ENCODE data around the gene PIP5KL1. TPM values are rescaled to one million over a fixed set of nuclear protein-coding genes. Genes with fewer than 3 reads are reported as not detected.
A peak's percentile ranks its signal among the peaks of the same experiment; 100 is the strongest.

PIP5KL1 gene
- total RNA-seq, 2 experiments from 2014 or later = 0.95 to 4.4 TPM

DNA sequence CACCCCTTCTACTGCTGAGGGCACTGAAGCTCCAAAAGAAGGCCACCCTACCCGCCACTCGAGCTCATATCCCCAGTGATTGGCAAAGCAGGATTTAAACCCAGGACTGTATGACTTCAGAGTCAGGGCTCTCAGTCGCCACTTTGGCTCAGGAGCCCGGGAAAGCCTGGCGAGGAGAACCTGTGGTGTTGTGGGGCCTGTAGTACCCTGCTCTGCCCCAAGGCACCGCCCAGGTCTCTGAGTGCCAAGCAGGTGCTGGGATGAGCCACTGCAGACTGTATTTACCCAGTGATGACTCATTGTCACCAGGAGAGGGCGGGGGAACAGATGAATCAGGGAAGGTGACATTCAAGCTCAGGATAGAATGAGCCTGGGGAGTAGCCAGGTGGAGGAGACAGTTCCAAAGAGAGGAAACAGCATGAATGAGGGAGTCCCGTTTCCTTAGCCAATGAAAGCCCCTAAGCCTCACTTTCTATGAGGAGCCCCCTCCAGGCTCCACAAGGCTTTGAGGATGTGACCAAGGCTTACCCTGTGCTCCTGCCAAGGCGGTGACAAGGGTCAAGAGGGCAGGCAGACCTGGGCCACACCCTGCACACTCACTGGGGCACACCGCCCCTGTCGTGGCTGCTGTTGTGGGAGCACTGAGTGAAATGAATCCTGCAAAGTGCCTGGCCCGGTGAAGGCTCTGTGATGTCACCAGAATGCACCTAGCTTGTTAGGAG is 24.9 kb upstream of the PIP5KL1 start:
- H3K79me2 ChIP-seq (ENCODE audit: insufficient read depth, low read depth, low read length) = peaks cover 76% of the 10 kb centered on the region
- H3K9me3 ChIP-seq (ENCODE audit: low read length) = no peaks in the 10 kb centered on the region; the same call in 1 of the 2 replicates
- ChIA-PET POLR2A (interaction anchor here (0.6 to 3.5 kb wide), 3 partner anchors 79 to 219 kb away, joined by 3 to 12 read pairs (median 4); no protein-coding TSS in a partner anchor), CTCF (ENCODE audit: unreplicated experiment) (interaction anchor here (0.6 to 3.0 kb wide), 7 partner anchors 11 to 501 kb away, joined by 3 to 15 read pairs (median 5); no protein-coding TSS in a partner anchor)
- peaks cover 20% of the 10 kb centered on the region for H3K4me1 ChIP-seq (ENCODE audit: insufficient read depth, low read length, poor library complexity, severe bottlenecking)
- intact Hi-C loops (cut with micrococcal nuclease; ENCODE audit: unreplicated experiment) = loop anchor here (1.0 kb wide), 2 partner anchors 24 to 80 kb away; no protein-coding TSS in a partner anchor
- H3K9me2 ChIP-seq (ENCODE audit: insufficient read depth, low read length) = no peaks in the 10 kb centered on the region
- 0 out of 2 replicates have a peak, but pooled peaks cover 9% of the 10 kb centered on the region for H4K20me1 ChIP-seq (ENCODE audit: insufficient read depth, low read length)
- no peak overlapping the region for H3K27ac ChIP-seq (ENCODE audit: low read depth, low read length, poor library complexity, severe bottlenecking)
- peak; percentile 81 for DNase-seq (ENCODE audit: low spot score)
- H3K4me2 ChIP-seq (ENCODE audit: low read length) = peak overlapping the region; percentile 13; the same call in 1 of the 2 replicates
- no peak overlapping the region for H3K4me3 ChIP-seq (ENCODE audit: low read depth, low read length, poor library complexity, severe bottlenecking)
- no peak overlapping the region for H2AFZ ChIP-seq (ENCODE audit: low read length)
- peaks cover 54% of the 10 kb centered on the region for H3K36me3 ChIP-seq (ENCODE audit: insufficient read depth, low read length)
- TF ChIP-seq, protein P1, sequence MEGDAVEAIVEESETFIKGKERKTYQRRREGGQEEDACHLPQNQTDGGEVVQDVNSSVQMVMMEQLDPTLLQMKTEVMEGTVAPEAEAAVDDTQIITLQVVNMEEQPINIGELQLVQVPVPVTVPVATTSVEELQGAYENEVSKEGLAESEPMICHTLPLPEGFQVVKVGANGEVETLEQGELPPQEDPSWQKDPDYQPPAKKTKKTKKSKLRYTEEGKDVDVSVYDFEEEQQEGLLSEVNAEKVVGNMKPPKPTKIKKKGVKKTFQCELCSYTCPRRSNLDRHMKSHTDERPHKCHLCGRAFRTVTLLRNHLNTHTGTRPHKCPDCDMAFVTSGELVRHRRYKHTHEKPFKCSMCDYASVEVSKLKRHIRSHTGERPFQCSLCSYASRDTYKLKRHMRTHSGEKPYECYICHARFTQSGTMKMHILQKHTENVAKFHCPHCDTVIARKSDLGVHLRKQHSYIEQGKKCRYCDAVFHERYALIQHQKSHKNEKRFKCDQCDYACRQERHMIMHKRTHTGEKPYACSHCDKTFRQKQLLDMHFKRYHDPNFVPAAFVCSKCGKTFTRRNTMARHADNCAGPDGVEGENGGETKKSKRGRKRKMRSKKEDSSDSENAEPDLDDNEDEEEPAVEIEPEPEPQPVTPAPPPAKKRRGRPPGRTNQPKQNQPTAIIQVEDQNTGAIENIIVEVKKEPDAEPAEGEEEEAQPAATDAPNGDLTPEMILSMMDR (conservative IDR thresholded peaks at IDR 0.05; ENCODE audit: low read length) = peak; percentile 80
- TF ChIP-seq EZH2phosphoT487 (IDR thresholded peaks at IDR 0.05; ENCODE audit: borderline replicate concordance, low read depth, low read length) = no peak
- BruUV-seq (replicated peaks) = no TSS peak

DNA sequence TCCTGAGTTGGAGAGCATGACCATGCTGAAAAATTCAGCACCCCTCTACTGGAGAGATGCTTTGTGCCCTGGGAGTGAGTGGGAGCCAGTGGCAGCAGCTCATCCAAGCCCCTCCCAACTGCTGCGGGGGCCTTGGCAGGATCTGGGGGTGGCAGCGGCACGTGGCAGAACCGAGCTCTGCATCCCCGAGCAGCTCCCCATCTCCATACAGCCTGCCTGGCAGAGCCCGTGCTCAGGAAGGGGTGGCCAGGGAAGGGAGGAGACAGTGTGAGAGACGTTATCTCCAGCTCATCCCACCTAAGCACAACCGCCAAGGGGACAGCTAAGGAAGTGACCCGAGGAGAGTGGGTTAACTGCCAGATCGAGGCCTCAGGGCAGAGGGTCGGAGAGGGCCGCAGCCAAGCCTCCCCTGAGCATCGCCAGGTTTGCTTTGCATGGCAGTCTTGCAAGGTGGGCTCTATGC is 24.3 kb upstream of the PIP5KL1 start:
- H3K9me2 ChIP-seq (ENCODE audit: insufficient read depth, low read length) = no peaks in the 10 kb centered on the region
- peaks cover 76% of the 10 kb centered on the region for H3K79me2 ChIP-seq (ENCODE audit: insufficient read depth, low read depth, low read length)
- H3K9me3 ChIP-seq (ENCODE audit: low read length) = no peaks in the 10 kb centered on the region; the same call in 1 of the 2 replicates
- DNase-seq (ENCODE audit: low spot score) = no peak
- BruUV-seq (replicated peaks) = no TSS peak
- intact Hi-C loops (cut with micrococcal nuclease; ENCODE audit: unreplicated experiment) = loop anchor here (1.0 kb wide), 2 partner anchors 24 to 80 kb away; no protein-coding TSS in a partner anchor
- H3K36me3 ChIP-seq (ENCODE audit: insufficient read depth, low read length) = peaks cover 54% of the 10 kb centered on the region
- no peak overlapping the region for H3K27ac ChIP-seq (ENCODE audit: low read depth, low read length, poor library complexity, severe bottlenecking)
- CTCF ChIA-PET (ENCODE audit: unreplicated experiment) = interaction anchor here (0.6 to 3.0 kb wide), 6 partner anchors 11 to 89 kb away, joined by 3 to 15 read pairs (median 4); no protein-coding TSS in a partner anchor
- no peak overlapping the region for H3K4me3 ChIP-seq (ENCODE audit: low read depth, low read length, poor library complexity, severe bottlenecking)
- POLR2A ChIA-PET = interaction anchor here (0.5 to 3.5 kb wide), 3 partner anchors 8 to 687 kb away, joined by 3 to 12 read pairs (median 3); no protein-coding TSS in a partner anchor
- H3K4me2 ChIP-seq (ENCODE audit: low read length) = peak overlapping the region; percentile 13; the same call in 1 of the 2 replicates
- no peak for TF ChIP-seq EZH2phosphoT487 (IDR thresholded peaks at IDR 0.05; ENCODE audit: borderline replicate concordance, low read depth, low read length)
- TF ChIP-seq, protein P1 (conservative IDR thresholded peaks at IDR 0.05; ENCODE audit: low read length) = no peak
- no peak overlapping the region for H2AFZ ChIP-seq (ENCODE audit: low read length)
- 0 out of 2 replicates have a peak, but pooled peaks cover 9% of the 10 kb centered on the region for H4K20me1 ChIP-seq (ENCODE audit: insufficient read depth, low read length)
- H3K4me1 ChIP-seq (ENCODE audit: insufficient read depth, low read length, poor library complexity, severe bottlenecking) = peaks cover 16% of the 10 kb centered on the region

All from OCI-LY7 (cell line).